ENCODE data around the gene MST1.

Gene MST1

GRCh38 chr3:49673715-49674496 lies 15.4 kb downstream of the MST1 start, which contains the start of gene APEH:
Gene APEH, plus strand, starts transcription at chr3:49674351. Its CDS starts 51 bp downstream, at chr3:49674402.
- WGBS, 2 experiments (ENCODE audit: insufficient coverage in 2 of 2) = 0 to 1% methylated on average over 52 to 54 of the region's 71 CpGs
- Histone ChIP-seq H3K27ac (ENCODE audit: low read depth, low read length, severe bottlenecking) (peak within 1 kb of the TSS; percentile 96), H3K36me3 (ENCODE audit: control insufficient read depth, insufficient read depth, low read length) (peaks cover 36% of the 10 kb centered on the region), H3K4me3 (ENCODE audit: extremely low read depth, insufficient read depth, low read length, poor library complexity, severe bottlenecking) (peak within 1 kb of the TSS; percentile 63), H3K9me3 (ENCODE audit: control insufficient read depth, low read length) (no peaks in the 10 kb centered on the region), H3K4me1 (ENCODE audit: control insufficient read depth, insufficient read depth, low read length, poor library complexity, severe bottlenecking) (peaks cover 3% of the 10 kb centered on the region)

- WGBS, 2 experiments (ENCODE audit: insufficient coverage in 2 of 2) = 17 to 43% methylated on average over 8 to 16 of the region's 17 CpGs
- Histone ChIP-seq H3K9me3 (ENCODE audit: control insufficient read depth, low read length) (no peaks in the 10 kb centered on the region), H3K27ac (ENCODE audit: low read depth, low read length, severe bottlenecking) (peak overlapping the region; percentile 96)
Measured at GRCh38 chr3:49673121-49673714, 16.1 kb downstream of the MST1 start.

DNA sequence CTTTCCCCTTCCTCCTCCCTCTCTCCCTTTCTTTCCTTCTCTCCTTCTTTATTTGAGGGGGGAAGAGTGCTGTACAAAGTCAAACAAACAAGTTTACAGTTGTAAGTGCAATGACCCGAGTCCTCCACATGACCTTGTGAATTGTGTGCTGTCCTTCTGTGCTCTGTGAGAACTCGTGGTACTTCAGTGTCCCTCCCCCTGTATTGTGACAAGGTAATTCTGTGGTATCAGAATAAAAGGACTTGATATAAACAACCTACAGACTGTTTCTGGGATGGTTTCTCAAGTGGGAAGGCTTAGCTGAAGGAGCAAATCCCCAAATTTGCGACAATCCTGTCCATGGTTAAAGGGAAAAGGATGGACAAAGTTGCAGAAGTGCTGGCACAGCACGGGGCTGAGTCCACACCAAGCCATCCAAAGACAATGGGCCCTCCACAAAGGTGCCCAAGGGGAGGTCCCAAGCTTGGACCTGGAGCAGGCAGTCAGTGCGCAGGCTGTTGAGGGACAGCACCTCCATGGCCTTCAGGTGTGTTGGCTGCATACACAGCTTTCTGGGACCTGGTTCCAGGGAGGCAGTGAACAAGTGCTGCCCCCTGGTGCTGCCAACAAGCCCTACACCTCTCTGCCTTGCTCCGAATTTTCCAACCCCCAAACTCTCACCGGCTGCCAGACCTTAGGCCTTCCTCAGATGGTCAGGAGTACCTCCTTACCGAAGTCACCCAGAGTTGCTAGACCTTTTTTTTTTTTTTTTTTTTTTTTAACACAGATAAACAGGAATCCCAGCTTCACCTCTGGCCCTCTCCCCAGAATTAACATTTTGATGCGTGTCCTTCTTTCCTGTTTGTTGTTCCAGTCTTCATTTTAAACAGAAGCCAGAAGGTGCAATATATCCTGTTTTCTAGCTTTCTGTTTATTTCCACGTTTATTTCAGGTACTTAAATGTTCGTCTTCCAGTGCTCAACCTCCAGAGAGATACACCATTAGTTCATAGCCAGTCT lies 17.7 kb downstream of the MST1 start:
- 51 to 65% methylated on average over 7 to 9 of the region's 11 CpGs for WGBS, 2 experiments (ENCODE audit: insufficient coverage in 2 of 2)
- H3K4me1 ChIP-seq (ENCODE audit: control insufficient read depth, insufficient read depth, low read length, poor library complexity, severe bottlenecking) = peaks cover 13% of the 10 kb centered on the region
- H3K4me3 ChIP-seq (ENCODE audit: extremely low read depth, insufficient read depth, low read length, poor library complexity, severe bottlenecking) = no peak overlapping the region
- H3K9me3 ChIP-seq (ENCODE audit: control insufficient read depth, low read length) = no peaks in the 10 kb centered on the region
- H3K27ac ChIP-seq (ENCODE audit: low read depth, low read length, severe bottlenecking) = no peak overlapping the region
- peaks cover 14% of the 10 kb centered on the region for H3K36me3 ChIP-seq (ENCODE audit: control insufficient read depth, insufficient read depth, low read length)

More at GRCh38 chr3:49673121-49673714, 16.1 kb downstream of the MST1 start:
- Histone ChIP-seq H3K4me3 (ENCODE audit: extremely low read depth, insufficient read depth, low read length, poor library complexity, severe bottlenecking) (peak overlapping the region; percentile 63), H3K36me3 (ENCODE audit: control insufficient read depth, insufficient read depth, low read length) (peaks cover 30% of the 10 kb centered on the region), H3K4me1 (ENCODE audit: control insufficient read depth, insufficient read depth, low read length, poor library complexity, severe bottlenecking) (peaks cover 10% of the 10 kb centered on the region)

GRCh38 chr3:49670940-49671290 lies 18.4 kb downstream of the MST1 start:
- H3K36me3 ChIP-seq (ENCODE audit: control insufficient read depth, insufficient read depth, low read length) = peaks cover 7% of the 10 kb centered on the region
- WGBS, 2 experiments (ENCODE audit: insufficient coverage in 2 of 2) = 88 to 100% methylated on average over 2 to 4 of the region's 6 CpGs
- H3K4me1 ChIP-seq (ENCODE audit: control insufficient read depth, insufficient read depth, low read length, poor library complexity, severe bottlenecking) = peaks cover 16% of the 10 kb centered on the region
- no peaks in the 10 kb centered on the region for H3K9me3 ChIP-seq (ENCODE audit: control insufficient read depth, low read length)
- H3K27ac ChIP-seq (ENCODE audit: low read depth, low read length, severe bottlenecking) = no peak overlapping the region
- no peak overlapping the region for H3K4me3 ChIP-seq (ENCODE audit: extremely low read depth, insufficient read depth, low read length, poor library complexity, severe bottlenecking)

DNA sequence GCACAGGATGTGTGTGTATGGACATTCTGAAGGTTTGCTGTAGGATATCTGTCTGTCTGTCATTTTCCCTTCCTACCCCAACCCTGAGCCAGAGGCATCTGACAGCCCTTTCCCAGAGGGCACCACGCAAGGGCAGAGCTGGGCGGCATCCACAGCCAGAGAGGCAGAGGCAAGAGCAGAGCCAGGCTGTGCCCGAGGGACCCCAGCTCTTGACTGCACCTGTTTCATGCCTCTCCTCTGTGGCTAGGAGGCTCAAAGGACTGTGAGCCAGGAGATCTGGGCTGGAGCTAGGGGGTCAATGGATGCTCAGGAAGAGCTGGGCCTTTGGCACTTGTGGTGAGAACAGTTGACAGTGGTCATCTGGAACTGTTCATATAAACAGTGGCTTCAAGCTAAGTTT lies 19.9 kb downstream of the MST1 start:
- WGBS, 2 experiments (ENCODE audit: insufficient coverage in 2 of 2) = 75 to 100% methylated on average over 2 to 3 of the region's 3 CpGs
- Histone ChIP-seq H3K4me1 (ENCODE audit: control insufficient read depth, insufficient read depth, low read length, poor library complexity, severe bottlenecking) (peaks cover 20% of the 10 kb centered on the region), H3K4me3 (ENCODE audit: extremely low read depth, insufficient read depth, low read length, poor library complexity, severe bottlenecking) (no peak overlapping the region), H3K9me3 (ENCODE audit: control insufficient read depth, low read length) (no peaks in the 10 kb centered on the region), H3K36me3 (ENCODE audit: control insufficient read depth, insufficient read depth, low read length) (no peaks in the 10 kb centered on the region), H3K27ac (ENCODE audit: low read depth, low read length, severe bottlenecking) (no peak overlapping the region)

GRCh38 chr3:49668861-49669260 lies 20.4 kb downstream of the MST1 start:
- Histone ChIP-seq H3K4me3 (ENCODE audit: extremely low read depth, insufficient read depth, low read length, poor library complexity, severe bottlenecking) (no peak overlapping the region), H3K27ac (ENCODE audit: low read depth, low read length, severe bottlenecking) (no peak overlapping the region), H3K36me3 (ENCODE audit: control insufficient read depth, insufficient read depth, low read length) (no peaks in the 10 kb centered on the region), H3K9me3 (ENCODE audit: control insufficient read depth, low read length) (no peaks in the 10 kb centered on the region), H3K4me1 (ENCODE audit: control insufficient read depth, insufficient read depth, low read length, poor library complexity, severe bottlenecking) (peaks cover 20% of the 10 kb centered on the region)
- 75 to 83% methylated on average over 4 of the region's 5 CpGs for WGBS, 2 experiments (ENCODE audit: insufficient coverage in 2 of 2)

DNA sequence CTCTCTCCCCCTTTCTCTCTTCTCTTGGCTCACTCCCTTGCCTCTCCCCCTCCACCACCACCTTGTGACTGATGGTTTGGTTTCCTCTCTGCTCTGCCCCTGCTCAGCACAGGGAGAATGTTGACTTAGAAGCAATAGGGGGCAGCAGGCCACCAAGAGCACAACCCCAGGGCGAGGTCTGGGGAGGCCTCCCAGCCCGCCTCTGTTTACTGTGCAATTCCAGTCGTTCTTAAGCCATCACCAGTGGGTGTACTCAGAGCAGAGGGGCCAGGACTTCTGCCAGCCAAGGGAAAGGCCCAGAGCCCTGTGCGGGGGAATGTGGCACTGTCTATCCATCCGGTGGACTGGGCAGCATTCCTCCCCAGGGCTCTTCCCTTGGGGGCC lies 20.9 kb downstream of the MST1 start:
- WGBS, 2 experiments (ENCODE audit: insufficient coverage in 2 of 2) = 65 to 82% methylated on average over 5 of the region's 5 CpGs
- H3K4me1 ChIP-seq (ENCODE audit: control insufficient read depth, insufficient read depth, low read length, poor library complexity, severe bottlenecking) = peaks cover 20% of the 10 kb centered on the region
- H3K27ac ChIP-seq (ENCODE audit: low read depth, low read length, severe bottlenecking) = no peak overlapping the region
- no peak overlapping the region for H3K4me3 ChIP-seq (ENCODE audit: extremely low read depth, insufficient read depth, low read length, poor library complexity, severe bottlenecking)
- H3K36me3 ChIP-seq (ENCODE audit: control insufficient read depth, insufficient read depth, low read length) = no peaks in the 10 kb centered on the region
- no peaks in the 10 kb centered on the region for H3K9me3 ChIP-seq (ENCODE audit: control insufficient read depth, low read length)

GRCh38 chr3:49667701-49668413 lies 21.4 kb downstream of the MST1 start:
- 91 to 95% methylated on average over 19 to 20 of the region's 25 CpGs for WGBS, 2 experiments (ENCODE audit: insufficient coverage in 2 of 2)
- H3K4me3 ChIP-seq (ENCODE audit: extremely low read depth, insufficient read depth, low read length, poor library complexity, severe bottlenecking) = no peak overlapping the region
- no peaks in the 10 kb centered on the region for H3K9me3 ChIP-seq (ENCODE audit: control insufficient read depth, low read length)
- H3K4me1 ChIP-seq (ENCODE audit: control insufficient read depth, insufficient read depth, low read length, poor library complexity, severe bottlenecking) = peaks cover 20% of the 10 kb centered on the region
- H3K27ac ChIP-seq (ENCODE audit: low read depth, low read length, severe bottlenecking) = no peak overlapping the region
- H3K36me3 ChIP-seq (ENCODE audit: control insufficient read depth, insufficient read depth, low read length) = no peaks in the 10 kb centered on the region

DNA sequence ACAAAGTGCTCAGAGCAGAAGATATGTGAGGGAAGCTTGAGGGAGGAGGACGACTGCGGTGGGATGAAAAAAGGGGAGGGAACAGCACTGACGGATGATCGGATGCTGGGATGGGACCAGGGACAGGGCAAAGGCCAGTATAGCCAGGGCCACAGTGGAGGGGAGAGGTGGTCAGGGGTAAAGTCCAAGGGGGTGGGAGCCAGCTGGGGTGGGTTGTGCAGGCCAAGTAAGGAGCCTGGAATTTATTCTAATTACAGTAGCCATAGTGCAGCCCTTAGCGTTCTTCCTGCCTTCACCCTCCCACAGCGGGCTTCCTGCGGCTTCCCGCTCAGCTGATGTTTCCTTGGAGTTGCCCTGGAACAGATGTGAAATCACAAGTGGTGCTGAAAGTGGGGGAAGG lies 22.7 kb downstream of the MST1 start:
- Histone ChIP-seq H3K4me3 (ENCODE audit: extremely low read depth, insufficient read depth, low read length, poor library complexity, severe bottlenecking) (no peak overlapping the region), H3K4me1 (ENCODE audit: control insufficient read depth, insufficient read depth, low read length, poor library complexity, severe bottlenecking) (peaks cover 20% of the 10 kb centered on the region), H3K27ac (ENCODE audit: low read depth, low read length, severe bottlenecking) (no peak overlapping the region), H3K9me3 (ENCODE audit: control insufficient read depth, low read length) (no peaks in the 10 kb centered on the region), H3K36me3 (ENCODE audit: control insufficient read depth, insufficient read depth, low read length) (no peaks in the 10 kb centered on the region)
- 53 to 73% methylated on average over 4 to 5 of the region's 8 CpGs for WGBS, 2 experiments (ENCODE audit: insufficient coverage in 2 of 2)
